ENCODE data around the gene FAM229A.

The FAM229A gene

DNA sequence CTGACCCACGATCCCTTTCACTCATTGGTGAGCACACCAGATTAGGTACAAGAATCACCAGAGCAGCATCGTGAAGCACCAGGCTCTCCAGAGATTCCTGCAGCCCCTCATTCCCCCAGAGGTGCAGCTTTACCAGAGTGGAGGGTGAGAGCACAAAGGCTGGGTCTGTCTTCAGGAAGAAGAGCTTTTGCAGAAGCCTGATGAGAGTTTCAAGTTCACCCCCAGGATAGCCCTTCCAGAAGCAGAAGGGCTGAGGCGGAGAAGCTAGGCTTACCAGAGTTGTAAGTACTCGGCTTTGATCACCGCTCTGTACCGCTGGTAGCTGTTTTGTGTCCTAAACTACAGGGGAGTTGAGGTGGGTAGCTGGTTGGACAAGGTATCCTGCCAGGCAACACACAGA is 3.2 kb upstream of the FAM229A start:
- in situ Hi-C loops (cut with HindIII; ENCODE audit: low sequenced_read_pairs) = no loop called here
- H3K4me3 ChIP-seq (ENCODE audit: low read depth, low read length) = no peak overlapping the region
- TF ChIP-seq, protein P1, sequence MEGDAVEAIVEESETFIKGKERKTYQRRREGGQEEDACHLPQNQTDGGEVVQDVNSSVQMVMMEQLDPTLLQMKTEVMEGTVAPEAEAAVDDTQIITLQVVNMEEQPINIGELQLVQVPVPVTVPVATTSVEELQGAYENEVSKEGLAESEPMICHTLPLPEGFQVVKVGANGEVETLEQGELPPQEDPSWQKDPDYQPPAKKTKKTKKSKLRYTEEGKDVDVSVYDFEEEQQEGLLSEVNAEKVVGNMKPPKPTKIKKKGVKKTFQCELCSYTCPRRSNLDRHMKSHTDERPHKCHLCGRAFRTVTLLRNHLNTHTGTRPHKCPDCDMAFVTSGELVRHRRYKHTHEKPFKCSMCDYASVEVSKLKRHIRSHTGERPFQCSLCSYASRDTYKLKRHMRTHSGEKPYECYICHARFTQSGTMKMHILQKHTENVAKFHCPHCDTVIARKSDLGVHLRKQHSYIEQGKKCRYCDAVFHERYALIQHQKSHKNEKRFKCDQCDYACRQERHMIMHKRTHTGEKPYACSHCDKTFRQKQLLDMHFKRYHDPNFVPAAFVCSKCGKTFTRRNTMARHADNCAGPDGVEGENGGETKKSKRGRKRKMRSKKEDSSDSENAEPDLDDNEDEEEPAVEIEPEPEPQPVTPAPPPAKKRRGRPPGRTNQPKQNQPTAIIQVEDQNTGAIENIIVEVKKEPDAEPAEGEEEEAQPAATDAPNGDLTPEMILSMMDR (IDR thresholded peaks at IDR 0.05; ENCODE audit: low read depth, low read length, missing control alignments) = no peak
- no peak for DNase-seq (ENCODE audit: low read depth)

DNA sequence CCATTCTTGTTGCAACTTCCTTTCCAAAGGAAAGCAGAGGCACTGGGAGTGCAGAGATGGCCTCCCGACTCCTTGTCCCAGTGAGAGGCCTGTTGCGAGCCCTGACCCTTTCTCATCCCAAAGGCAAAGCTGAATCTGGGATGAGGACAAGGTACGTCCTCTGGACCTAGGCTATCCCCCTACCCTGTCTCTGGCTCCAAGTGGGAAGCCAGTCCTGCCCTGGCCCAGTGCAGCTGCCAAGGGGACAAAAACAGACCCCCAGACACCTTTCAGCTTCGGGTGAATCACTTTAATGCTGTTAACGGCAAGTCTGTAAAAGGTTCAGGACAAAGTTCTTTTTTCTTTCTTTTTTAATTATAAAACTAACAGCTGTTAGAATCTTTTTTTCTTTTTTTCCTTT is 2.6 kb upstream of the FAM229A start:
- H3K4me3 ChIP-seq (ENCODE audit: low read depth, low read length) = no peak overlapping the region
- in situ Hi-C loops (cut with HindIII; ENCODE audit: low sequenced_read_pairs) = no loop called here
- TF ChIP-seq, protein P1 (IDR thresholded peaks at IDR 0.05; ENCODE audit: low read depth, low read length, missing control alignments) = no peak
- no peak for DNase-seq (ENCODE audit: low read depth)

DNA sequence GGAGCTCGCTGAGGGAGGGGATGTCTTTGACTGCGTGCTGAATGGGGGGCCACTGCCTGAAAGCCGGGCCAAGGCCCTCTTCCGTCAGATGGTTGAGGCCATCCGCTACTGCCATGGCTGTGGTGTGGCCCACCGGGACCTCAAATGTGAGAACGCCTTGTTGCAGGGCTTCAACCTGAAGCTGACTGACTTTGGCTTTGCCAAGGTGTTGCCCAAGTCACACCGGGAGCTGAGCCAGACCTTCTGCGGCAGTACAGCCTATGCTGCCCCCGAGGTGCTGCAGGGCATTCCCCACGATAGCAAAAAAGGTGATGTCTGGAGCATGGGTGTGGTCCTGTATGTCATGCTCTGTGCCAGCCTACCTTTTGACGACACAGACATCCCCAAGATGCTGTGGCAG is 1.4 kb upstream of the FAM229A start:
- no peak for DNase-seq (ENCODE audit: low read depth)
- no peak overlapping the region for H3K4me3 ChIP-seq (ENCODE audit: low read depth, low read length)
- in situ Hi-C loops (cut with HindIII; ENCODE audit: low sequenced_read_pairs) = no loop called here
- TF ChIP-seq, protein P1 (IDR thresholded peaks at IDR 0.05; ENCODE audit: low read depth, low read length, missing control alignments) = no peak

DNA sequence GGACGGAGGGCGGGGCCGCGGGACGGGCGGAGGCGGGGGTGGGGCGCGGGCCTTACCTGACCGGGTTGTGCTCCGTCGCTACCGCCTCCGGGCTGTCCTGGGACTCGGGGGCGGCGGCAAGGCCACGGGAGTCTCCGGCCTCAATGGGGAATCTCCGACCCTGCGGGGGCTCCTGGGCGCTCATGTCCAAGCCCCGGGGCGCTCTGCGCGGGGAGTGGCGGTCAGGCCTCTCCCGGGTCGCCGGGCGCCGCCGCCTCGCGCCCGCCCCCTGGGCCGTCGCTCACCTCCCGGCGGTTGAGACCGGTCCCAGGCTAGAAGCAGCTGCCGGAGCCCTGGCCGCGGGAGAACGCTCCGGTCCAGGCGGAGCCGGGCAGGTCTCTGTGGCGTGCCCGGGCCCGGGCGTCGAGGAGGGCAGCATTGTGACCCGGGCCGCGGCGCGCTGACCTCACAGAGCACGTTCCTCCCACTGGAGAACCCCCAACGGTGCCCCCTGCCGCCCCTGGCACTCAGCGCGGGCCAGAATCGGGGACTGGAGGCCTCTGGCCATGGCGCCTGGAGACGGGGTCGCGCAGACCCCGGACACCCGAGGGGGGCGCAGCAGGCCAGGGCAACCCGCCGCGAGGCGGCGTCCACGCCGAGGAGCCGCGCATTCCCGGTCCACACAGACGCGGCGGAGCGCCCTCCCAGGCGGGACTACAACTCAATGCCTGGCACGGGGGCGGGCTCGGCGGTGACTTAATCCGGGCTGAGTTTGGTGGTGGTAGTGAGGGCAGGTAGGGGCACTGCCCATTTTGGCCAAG is 411 bp downstream of the FAM229A start:
- no peak for DNase-seq (ENCODE audit: low read depth)
- in situ Hi-C loops (cut with HindIII; ENCODE audit: low sequenced_read_pairs) = no loop called here
- H3K4me3 ChIP-seq (ENCODE audit: low read depth, low read length) = peak overlapping the region; percentile 37
- TF ChIP-seq, protein P1 (IDR thresholded peaks at IDR 0.05; ENCODE audit: low read depth, low read length, missing control alignments) = peak; percentile 42

DNA sequence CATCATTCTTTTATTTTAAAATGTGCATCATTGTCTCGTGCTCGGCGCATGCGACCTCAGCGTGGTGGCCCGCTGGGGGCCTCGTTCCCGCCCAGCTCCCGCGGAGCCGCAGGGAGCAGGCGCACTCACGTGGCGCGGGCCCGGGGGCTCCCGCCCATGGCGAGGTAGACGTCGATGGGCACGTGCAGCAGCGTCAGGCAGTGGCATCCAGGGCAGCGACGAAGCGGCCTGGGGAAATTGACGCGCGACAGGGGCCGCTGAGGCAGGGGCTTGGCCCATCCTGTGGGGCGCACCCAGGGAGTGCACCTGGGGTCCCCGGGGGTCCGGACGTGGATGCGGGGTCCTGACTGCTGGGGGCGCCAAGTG is 994 bp downstream of the FAM229A start:
- TF ChIP-seq, protein P1 (IDR thresholded peaks at IDR 0.05; ENCODE audit: low read depth, low read length, missing control alignments) = no peak
- DNase-seq (ENCODE audit: low read depth) = no peak
- no peak overlapping the region for H3K4me3 ChIP-seq (ENCODE audit: low read depth, low read length)
- in situ Hi-C loops (cut with HindIII; ENCODE audit: low sequenced_read_pairs) = no loop called here

DNA sequence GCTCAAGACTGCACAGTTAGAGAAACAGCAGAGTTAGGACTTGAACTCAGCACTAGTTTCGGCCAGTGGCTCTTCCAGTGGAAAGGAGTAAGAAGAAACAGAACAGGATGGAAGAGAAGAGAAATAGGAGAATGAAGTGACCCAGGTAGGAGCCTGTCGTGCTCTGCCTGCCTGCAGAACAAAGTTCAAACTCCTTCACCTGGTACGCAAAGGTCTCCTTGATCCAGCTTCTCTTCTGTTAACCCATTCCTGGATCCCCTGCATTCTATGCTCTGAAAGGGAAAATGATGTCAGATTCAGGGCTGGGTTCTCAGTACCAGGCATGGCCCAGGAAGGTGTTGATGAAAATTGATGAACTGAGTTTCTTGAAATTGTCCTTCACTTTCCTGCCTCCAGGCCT is 3.9 kb downstream of the FAM229A start:
- TF ChIP-seq, protein P1 (IDR thresholded peaks at IDR 0.05; ENCODE audit: low read depth, low read length, missing control alignments) = no peak
- no peak overlapping the region for H3K4me3 ChIP-seq (ENCODE audit: low read depth, low read length)
- DNase-seq (ENCODE audit: low read depth) = no peak
- in situ Hi-C loops (cut with HindIII; ENCODE audit: low sequenced_read_pairs) = no loop called here
